KMS-11 (cell line): Measurements from ENCODE around the gene DCD.

Experiments
- H2AFZ ChIP-seq: fragments of 200-600 bp; sonication (generic); 2 replicates; pipeline ENCODE4 v1.6.1; 2016; ENCODE audit warnings: antibody characterized with exemption, mixed run types, low read depth
- H3K27ac ChIP-seq: fragments of 200-600 bp; sonication (generic); 2 replicates; pipeline ENCODE4 v1.6.1; 2016; ENCODE audit warnings: mild to moderate bottlenecking, mixed run types
- H3K27me3 ChIP-seq: fragments of 200-600 bp; sonication (generic); 2 replicates; pipeline ENCODE4 v1.6.1; 2017; ENCODE audit warnings: mild to moderate bottlenecking, low read depth, mixed run types, moderate library complexity; ENCODE audit not compliant: insufficient read depth
- H3K36me3 ChIP-seq: fragments of 200-600 bp; sonication (generic); 2 replicates; pipeline ENCODE4 v1.6.1; 2017; ENCODE audit warnings: mild to moderate bottlenecking, mixed run types; ENCODE audit not compliant: insufficient read depth
- H3K4me1 ChIP-seq: fragments of 200-600 bp; sonication (generic); 2 replicates; pipeline ENCODE4 v1.6.1; 2016; ENCODE audit warnings: mild to moderate bottlenecking, low read depth, mixed run types; ENCODE audit not compliant: poor library complexity, severe bottlenecking
- H3K4me2 ChIP-seq: fragments of 200-600 bp; sonication (generic); 2 replicates; pipeline ENCODE4 v1.7.0; 2016; ENCODE audit warnings: mild to moderate bottlenecking, mixed run types
- H3K4me3 ChIP-seq: fragments of 200-600 bp; sonication (generic); IDR thresholded peaks from 2 replicates; pipeline ENCODE4 v1.6.1; 2017; ENCODE audit warnings: low read depth, low read length, mixed read lengths; ENCODE audit not compliant: insufficient read depth
- H3K79me2 ChIP-seq: fragments of 200-600 bp; sonication (generic); 2 replicates; pipeline ENCODE4 v1.6.1; 2016; ENCODE audit warnings: low read depth, mixed run types; ENCODE audit not compliant: insufficient read depth
- H3K9ac ChIP-seq: fragments of 200-600 bp; sonication (generic); 2 replicates; pipeline ENCODE4 v1.6.1; 2016; ENCODE audit warnings: mild to moderate bottlenecking, mixed run types
- H4K20me1 ChIP-seq: fragments of 200-600 bp; sonication (generic); 2 replicates; pipeline ENCODE4 v1.6.1; 2016; ENCODE audit warnings: mild to moderate bottlenecking, mixed run types; ENCODE audit not compliant: insufficient read depth
- TF ChIP-seq, protein P1 (sequence below): fragments of 200-600 bp; sonication (generic); conservative IDR thresholded peaks from 2 replicates; pipeline ENCODE4 v1.6.1; 2017; ENCODE audit warnings: low read depth, mild to moderate bottlenecking, antibody characterized with exemption, low read length, moderate library complexity, mixed read lengths

Gene DCD

DNA sequence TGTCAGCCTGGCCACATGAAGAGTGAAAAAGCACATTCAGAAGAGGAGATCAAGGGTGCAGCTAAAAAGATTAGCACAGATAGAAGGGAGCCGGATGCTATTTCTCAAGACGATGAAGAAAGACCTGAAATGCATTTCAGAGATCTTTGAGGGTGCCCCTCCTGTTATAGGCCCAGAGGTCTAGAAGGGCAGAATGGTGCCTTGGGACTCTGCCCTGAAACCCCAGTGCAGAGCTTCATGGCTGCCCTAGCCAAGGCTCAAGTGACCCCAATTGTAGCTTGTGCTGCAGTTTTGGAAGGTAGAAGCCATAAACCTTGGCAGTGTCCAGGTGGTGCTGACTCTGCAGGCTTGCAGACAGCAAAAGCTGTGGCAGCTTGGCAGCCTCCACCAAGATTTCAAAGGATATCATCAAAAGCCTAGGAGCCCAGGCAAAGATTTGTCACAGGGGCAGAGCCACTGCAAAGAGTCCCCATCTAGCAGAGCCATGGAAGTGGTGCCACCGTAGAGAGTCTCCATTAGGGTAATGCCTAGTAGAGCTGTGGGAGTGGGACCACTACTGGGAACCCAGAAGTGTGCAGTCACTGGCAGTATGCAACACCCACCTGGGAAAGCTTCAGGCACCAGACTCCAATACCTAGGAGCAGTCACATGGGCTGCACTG is 19.8 kb downstream of the DCD start:
- H4K20me1 ChIP-seq: no peaks in the 10 kb centered on the region
- no peaks in the 10 kb centered on the region for H3K4me1 ChIP-seq
- H3K9ac ChIP-seq: no peak overlapping the region
- no peak overlapping the region for H3K27ac ChIP-seq
- no peaks in the 10 kb centered on the region for H3K79me2 ChIP-seq
- H3K27me3 ChIP-seq: no peaks in the 10 kb centered on the region
- no peak overlapping the region for H3K4me2 ChIP-seq
- no peak overlapping the region for H3K4me3 ChIP-seq
- TF ChIP-seq, protein P1, sequence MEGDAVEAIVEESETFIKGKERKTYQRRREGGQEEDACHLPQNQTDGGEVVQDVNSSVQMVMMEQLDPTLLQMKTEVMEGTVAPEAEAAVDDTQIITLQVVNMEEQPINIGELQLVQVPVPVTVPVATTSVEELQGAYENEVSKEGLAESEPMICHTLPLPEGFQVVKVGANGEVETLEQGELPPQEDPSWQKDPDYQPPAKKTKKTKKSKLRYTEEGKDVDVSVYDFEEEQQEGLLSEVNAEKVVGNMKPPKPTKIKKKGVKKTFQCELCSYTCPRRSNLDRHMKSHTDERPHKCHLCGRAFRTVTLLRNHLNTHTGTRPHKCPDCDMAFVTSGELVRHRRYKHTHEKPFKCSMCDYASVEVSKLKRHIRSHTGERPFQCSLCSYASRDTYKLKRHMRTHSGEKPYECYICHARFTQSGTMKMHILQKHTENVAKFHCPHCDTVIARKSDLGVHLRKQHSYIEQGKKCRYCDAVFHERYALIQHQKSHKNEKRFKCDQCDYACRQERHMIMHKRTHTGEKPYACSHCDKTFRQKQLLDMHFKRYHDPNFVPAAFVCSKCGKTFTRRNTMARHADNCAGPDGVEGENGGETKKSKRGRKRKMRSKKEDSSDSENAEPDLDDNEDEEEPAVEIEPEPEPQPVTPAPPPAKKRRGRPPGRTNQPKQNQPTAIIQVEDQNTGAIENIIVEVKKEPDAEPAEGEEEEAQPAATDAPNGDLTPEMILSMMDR: no peak
- H3K36me3 ChIP-seq: no peaks in the 10 kb centered on the region
- no peak overlapping the region for H2AFZ ChIP-seq

DNA sequence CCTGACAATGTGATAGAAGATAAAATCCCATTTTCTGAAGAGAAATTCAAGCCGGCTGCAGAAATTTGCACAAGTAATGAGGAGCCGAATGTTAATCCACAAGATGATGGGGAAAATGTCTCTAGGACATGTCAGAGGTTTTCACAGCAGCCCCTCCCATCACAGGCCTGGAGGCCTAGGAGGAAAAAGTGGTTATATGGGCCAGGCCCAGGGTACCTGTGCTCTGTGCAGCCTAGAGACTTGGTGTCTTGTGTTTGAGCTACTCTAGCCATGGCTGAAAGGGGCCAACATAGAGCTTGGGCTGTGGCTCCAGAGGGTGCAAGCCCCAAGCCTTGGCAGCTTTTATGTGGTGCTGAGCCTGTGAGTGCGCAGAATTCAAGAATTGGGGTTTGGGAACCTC is 20.9 kb downstream of the DCD start:
- Histone ChIP-seq H3K79me2 (no peaks in the 10 kb centered on the region), H2AFZ (no peak overlapping the region), H3K4me1 (no peaks in the 10 kb centered on the region)

DNA sequence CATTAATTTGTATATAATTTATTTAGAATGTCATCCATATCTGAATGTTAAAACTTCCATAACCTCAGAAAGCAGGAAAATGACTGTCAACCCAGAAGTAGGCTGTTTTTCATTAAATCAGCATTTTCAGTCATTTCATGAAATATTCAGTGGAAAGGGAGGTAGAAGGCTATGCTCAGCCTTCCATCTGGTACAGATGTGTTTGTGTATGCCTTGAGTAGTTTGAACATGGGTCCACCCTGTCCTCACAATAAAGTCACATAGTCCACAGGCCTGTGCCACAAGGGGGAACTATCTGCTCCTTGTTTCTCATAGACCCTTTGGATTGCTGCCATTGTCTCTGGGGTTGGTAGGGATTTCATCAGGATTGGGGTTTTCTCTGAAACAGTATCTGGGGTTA is 22.6 kb downstream of the DCD start:
- Histone ChIP-seq H4K20me1 (no peaks in the 10 kb centered on the region), H3K4me3 (no peak overlapping the region), H3K4me1 (no peaks in the 10 kb centered on the region), H3K9ac (no peak overlapping the region), H3K79me2 (no peaks in the 10 kb centered on the region), H3K27ac (no peak overlapping the region), H2AFZ (no peak overlapping the region), H3K36me3 (no peaks in the 10 kb centered on the region), H3K4me2 (no peak overlapping the region), H3K27me3 (no peaks in the 10 kb centered on the region)
- TF ChIP-seq, protein P1: no peak

More for the DNA sequence above, 20.9 kb downstream of the DCD start:
- Histone ChIP-seq H3K27ac (no peak overlapping the region), H3K27me3 (no peaks in the 10 kb centered on the region), H3K9ac (no peak overlapping the region), H3K4me3 (no peak overlapping the region), H3K36me3 (no peaks in the 10 kb centered on the region), H4K20me1 (no peaks in the 10 kb centered on the region), H3K4me2 (no peak overlapping the region)
- TF ChIP-seq, protein P1: no peak

DNA sequence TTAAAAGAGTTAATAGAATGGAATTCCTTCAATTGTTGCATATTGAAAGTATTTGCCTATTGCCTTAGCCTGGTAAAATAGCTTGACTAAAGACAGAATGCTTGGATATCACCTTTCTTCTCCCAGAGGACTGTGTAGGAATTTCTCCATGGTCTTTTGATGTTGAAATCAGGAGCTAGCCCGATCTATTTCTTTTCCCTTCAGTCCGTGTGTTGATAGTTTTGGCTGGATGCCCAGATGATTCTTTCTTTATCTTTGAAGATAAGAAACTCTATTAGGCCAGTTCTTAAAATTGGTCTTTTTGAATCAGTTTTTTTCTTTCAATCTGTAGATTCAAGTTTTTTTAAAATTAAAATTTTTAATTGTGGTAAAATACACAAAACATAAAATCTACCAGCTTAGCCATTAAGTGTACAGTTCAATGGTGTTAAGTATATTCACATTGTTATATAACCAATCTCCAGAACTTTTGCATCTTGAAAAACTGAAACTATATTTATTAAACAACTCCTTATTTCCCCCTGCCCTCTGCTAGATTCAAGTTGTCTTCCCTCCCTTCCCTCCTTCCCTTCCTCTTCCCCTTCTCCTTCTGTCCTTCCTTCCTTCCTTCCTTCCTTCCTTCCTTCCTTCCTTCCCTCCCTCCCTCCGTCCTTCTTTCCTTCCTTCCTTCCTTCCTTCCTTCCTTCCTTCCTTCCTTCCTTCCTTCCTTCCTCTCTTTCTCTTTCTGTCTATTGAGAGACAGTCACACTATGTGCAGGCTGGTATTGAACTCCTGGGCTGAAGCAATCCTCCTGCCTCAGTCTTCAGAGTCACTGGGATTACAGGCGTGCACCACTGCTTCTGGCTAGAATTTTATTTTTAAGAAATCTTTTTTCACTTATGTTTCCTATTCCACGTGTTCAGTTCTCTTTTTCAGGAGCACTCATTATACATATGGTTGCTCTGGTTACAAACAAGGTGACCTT is 23.6 kb downstream of the DCD start:
- Histone ChIP-seq H3K27me3 (no peaks in the 10 kb centered on the region), H3K4me3 (no peak overlapping the region), H3K9ac (no peak overlapping the region), H3K79me2 (no peaks in the 10 kb centered on the region), H3K27ac (no peak overlapping the region), H4K20me1 (no peaks in the 10 kb centered on the region), H3K36me3 (no peaks in the 10 kb centered on the region), H2AFZ (no peak overlapping the region), H3K4me1 (no peaks in the 10 kb centered on the region), H3K4me2 (no peak overlapping the region)
- TF ChIP-seq, protein P1: no peak
